ENCODE results near the gene MAGI2. TPM values are rescaled to one million over a fixed set of nuclear protein-coding genes. Genes with fewer than 3 reads are reported as not detected.

MAGI2 gene
- polyA plus RNA-seq, 4 donors: 0.22 to 2.1 (median 1.5) TPM

GRCh38 chr7:78080811-78081210 is 1372.7 kb downstream of the MAGI2 start:
- WGBS, 3 donors: 85 to 91% (median 88%) methylated on average over 4 of the region's 4 CpGs
- H3K27ac ChIP-seq (ENCODE audit: low read depth in 1 of 3, low read length in 2 of 3): no peak overlapping the region
- H3K4me1 ChIP-seq (ENCODE audit: control insufficient read depth in 3 of 3, insufficient read depth in 2 of 3, low read depth in 1 of 3, low read length in 2 of 3): no peaks in the 10 kb centered on the region
- H3K36me3 ChIP-seq (ENCODE audit: control insufficient read depth in 3 of 3, insufficient read depth in 2 of 3, low read depth in 1 of 3, low read length in 3 of 3): no peaks in the 10 kb centered on the region
- no peaks in the 10 kb centered on the region for H3K9me3 ChIP-seq (ENCODE audit: control insufficient read depth in 2 of 2, insufficient read depth in 1 of 2, low read depth in 1 of 2, low read length in 1 of 2)
- no peak overlapping the region for H3K4me3 ChIP-seq (ENCODE audit: low read depth in 1 of 3, low read length in 3 of 3)
- FAIRE-seq (no peak), DNase-seq (no peak)
- no peaks in the 10 kb centered on the region for H3K27me3 ChIP-seq (ENCODE audit: control insufficient read depth in 3 of 3, insufficient read depth in 3 of 3, low read length in 3 of 3)

GRCh38 chr7:78080241-78080640 is 1373.2 kb downstream of the MAGI2 start:
- FAIRE-seq (no peak), DNase-seq (no peak)
- H3K27me3 ChIP-seq (ENCODE audit: control insufficient read depth in 3 of 3, insufficient read depth in 3 of 3, low read length in 3 of 3): no peaks in the 10 kb centered on the region
- WGBS, 3 donors: 58 to 77% (median 64%) methylated on average over 2 of the region's 2 CpGs
- no peaks in the 10 kb centered on the region for H3K4me1 ChIP-seq (ENCODE audit: control insufficient read depth in 3 of 3, insufficient read depth in 2 of 3, low read depth in 1 of 3, low read length in 2 of 3)
- H3K27ac ChIP-seq (ENCODE audit: low read depth in 1 of 3, low read length in 2 of 3): no peak overlapping the region
- no peaks in the 10 kb centered on the region for H3K36me3 ChIP-seq (ENCODE audit: control insufficient read depth in 3 of 3, insufficient read depth in 2 of 3, low read depth in 1 of 3, low read length in 3 of 3)
- H3K4me3 ChIP-seq (ENCODE audit: low read depth in 1 of 3, low read length in 3 of 3): no peak overlapping the region
- H3K9me3 ChIP-seq (ENCODE audit: control insufficient read depth in 2 of 2, insufficient read depth in 1 of 2, low read depth in 1 of 2, low read length in 1 of 2): no peaks in the 10 kb centered on the region

- 62 to 72% (median 69%) methylated on average over 3 of the region's 3 CpGs for WGBS, 3 donors
- DNase-seq: no peak
- Histone ChIP-seq H3K4me3 (ENCODE audit: low read depth in 1 of 3, low read length in 3 of 3) (no peak overlapping the region), H3K27ac (ENCODE audit: low read depth in 1 of 3, low read length in 2 of 3) (no peak overlapping the region), H3K27me3 (ENCODE audit: control insufficient read depth in 3 of 3, insufficient read depth in 3 of 3, low read length in 3 of 3) (no peaks in the 10 kb centered on the region), H3K36me3 (ENCODE audit: control insufficient read depth in 3 of 3, insufficient read depth in 2 of 3, low read depth in 1 of 3, low read length in 3 of 3) (no peaks in the 10 kb centered on the region), H3K4me1 (ENCODE audit: control insufficient read depth in 3 of 3, insufficient read depth in 2 of 3, low read depth in 1 of 3, low read length in 2 of 3) (peaks cover 0 to 6% (median 0%) of the 10 kb centered on the region in 3 donors), H3K9me3 (ENCODE audit: control insufficient read depth in 2 of 2, insufficient read depth in 1 of 2, low read depth in 1 of 2, low read length in 1 of 2) (no peaks in the 10 kb centered on the region)
- no peak for FAIRE-seq
These were observed 1378.8 kb downstream of the MAGI2 start for GRCh38 chr7:78074713-78075112.

- FAIRE-seq (no peak), DNase-seq (peak; percentile 5 to 37)
- Histone ChIP-seq H3K4me1 (ENCODE audit: control insufficient read depth in 3 of 3, insufficient read depth in 2 of 3, low read depth in 1 of 3, low read length in 2 of 3) (peaks cover 0 to 6% (median 0%) of the 10 kb centered on the region in 3 donors), H3K9me3 (ENCODE audit: control insufficient read depth in 2 of 2, insufficient read depth in 1 of 2, low read depth in 1 of 2, low read length in 1 of 2) (no peaks in the 10 kb centered on the region), H3K27ac (ENCODE audit: low read depth in 1 of 3, low read length in 2 of 3) (no peak overlapping the region), H3K27me3 (ENCODE audit: control insufficient read depth in 3 of 3, insufficient read depth in 3 of 3, low read length in 3 of 3) (no peaks in the 10 kb centered on the region), H3K36me3 (ENCODE audit: control insufficient read depth in 3 of 3, insufficient read depth in 2 of 3, low read depth in 1 of 3, low read length in 3 of 3) (no peaks in the 10 kb centered on the region), H3K4me3 (ENCODE audit: low read depth in 1 of 3, low read length in 3 of 3) (no peak overlapping the region)
- 13 to 46% (median 23%) methylated on average over 9 of the region's 9 CpGs for WGBS, 3 donors
These were observed 1379.7 kb downstream of the MAGI2 start for GRCh38 chr7:78073609-78074382.

- DNase-seq (no peak), FAIRE-seq (no peak)
- H3K27ac ChIP-seq (ENCODE audit: low read depth in 1 of 3, low read length in 2 of 3): no peak overlapping the region
- H3K9me3 ChIP-seq (ENCODE audit: control insufficient read depth in 2 of 2, insufficient read depth in 1 of 2, low read depth in 1 of 2, low read length in 1 of 2): no peaks in the 10 kb centered on the region
- H3K36me3 ChIP-seq (ENCODE audit: control insufficient read depth in 3 of 3, insufficient read depth in 2 of 3, low read depth in 1 of 3, low read length in 3 of 3): no peaks in the 10 kb centered on the region
- H3K27me3 ChIP-seq (ENCODE audit: control insufficient read depth in 3 of 3, insufficient read depth in 3 of 3, low read length in 3 of 3): no peaks in the 10 kb centered on the region
- peaks cover 0 to 6% (median 0%) of the 10 kb centered on the region in 3 donors for H3K4me1 ChIP-seq (ENCODE audit: control insufficient read depth in 3 of 3, insufficient read depth in 2 of 3, low read depth in 1 of 3, low read length in 2 of 3)
- H3K4me3 ChIP-seq (ENCODE audit: low read depth in 1 of 3, low read length in 3 of 3): no peak overlapping the region
These were observed 1381.3 kb downstream of the MAGI2 start for GRCh38 chr7:78072201-78072590.

GRCh38 chr7:78071491-78072200 is 1381.8 kb downstream of the MAGI2 start:
- Histone ChIP-seq H3K4me1 (ENCODE audit: control insufficient read depth in 3 of 3, insufficient read depth in 2 of 3, low read depth in 1 of 3, low read length in 2 of 3) (peaks cover 0 to 6% (median 0%) of the 10 kb centered on the region in 3 donors), H3K9me3 (ENCODE audit: control insufficient read depth in 2 of 2, insufficient read depth in 1 of 2, low read depth in 1 of 2, low read length in 1 of 2) (no peaks in the 10 kb centered on the region), H3K36me3 (ENCODE audit: control insufficient read depth in 3 of 3, insufficient read depth in 2 of 3, low read depth in 1 of 3, low read length in 3 of 3) (no peaks in the 10 kb centered on the region), H3K4me3 (ENCODE audit: low read depth in 1 of 3, low read length in 3 of 3) (no peak overlapping the region), H3K27ac (ENCODE audit: low read depth in 1 of 3, low read length in 2 of 3) (no peak overlapping the region), H3K27me3 (ENCODE audit: control insufficient read depth in 3 of 3, insufficient read depth in 3 of 3, low read length in 3 of 3) (no peaks in the 10 kb centered on the region)
- 86 to 94% (median 91%) methylated on average over 13 of the region's 13 CpGs for WGBS, 3 donors
- DNase-seq (no peak), FAIRE-seq (no peak)

GRCh38 chr7:78066599-78066998 is 1386.9 kb downstream of the MAGI2 start:
- H3K36me3 ChIP-seq (ENCODE audit: control insufficient read depth in 3 of 3, insufficient read depth in 2 of 3, low read depth in 1 of 3, low read length in 3 of 3): no peaks in the 10 kb centered on the region
- no peaks in the 10 kb centered on the region for H3K4me1 ChIP-seq (ENCODE audit: control insufficient read depth in 3 of 3, insufficient read depth in 2 of 3, low read depth in 1 of 3, low read length in 2 of 3)
- H3K27ac ChIP-seq (ENCODE audit: low read depth in 1 of 3, low read length in 2 of 3): no peak overlapping the region
- H3K9me3 ChIP-seq (ENCODE audit: control insufficient read depth in 2 of 2, insufficient read depth in 1 of 2, low read depth in 1 of 2, low read length in 1 of 2): no peaks in the 10 kb centered on the region
- FAIRE-seq (no peak), DNase-seq (no peak)
- WGBS, 3 donors: 81 to 89% (median 84%) methylated on average over 4 of the region's 4 CpGs
- H3K27me3 ChIP-seq (ENCODE audit: control insufficient read depth in 3 of 3, insufficient read depth in 3 of 3, low read length in 3 of 3): peaks cover 0 to 2% (median 0%) of the 10 kb centered on the region in 3 donors
- no peak overlapping the region for H3K4me3 ChIP-seq (ENCODE audit: low read depth in 1 of 3, low read length in 3 of 3)

- FAIRE-seq (no peak), DNase-seq (no peak)
- Histone ChIP-seq H3K27ac (ENCODE audit: low read depth in 1 of 3, low read length in 2 of 3) (no peak overlapping the region), H3K36me3 (ENCODE audit: control insufficient read depth in 3 of 3, insufficient read depth in 2 of 3, low read depth in 1 of 3, low read length in 3 of 3) (no peaks in the 10 kb centered on the region), H3K4me3 (ENCODE audit: low read depth in 1 of 3, low read length in 3 of 3) (no peak overlapping the region), H3K9me3 (ENCODE audit: control insufficient read depth in 2 of 2, insufficient read depth in 1 of 2, low read depth in 1 of 2, low read length in 1 of 2) (no peaks in the 10 kb centered on the region), H3K27me3 (ENCODE audit: control insufficient read depth in 3 of 3, insufficient read depth in 3 of 3, low read length in 3 of 3) (peaks cover 0 to 2% (median 0%) of the 10 kb centered on the region in 3 donors), H3K4me1 (ENCODE audit: control insufficient read depth in 3 of 3, insufficient read depth in 2 of 3, low read depth in 1 of 3, low read length in 2 of 3) (no peaks in the 10 kb centered on the region)
These were observed 1389.7 kb downstream of the MAGI2 start for GRCh38 chr7:78063758-78064157.
